ENCODE results near the gene SMIM31. TPM values are rescaled to one million over a fixed set of nuclear protein-coding genes. Genes with fewer than 3 reads are reported as not detected.

Gene SMIM31
- total RNA-seq, 3 donors from 2014 or later (not counting 1 experiment from before 2014, with no cell fraction given): not detected

DNA sequence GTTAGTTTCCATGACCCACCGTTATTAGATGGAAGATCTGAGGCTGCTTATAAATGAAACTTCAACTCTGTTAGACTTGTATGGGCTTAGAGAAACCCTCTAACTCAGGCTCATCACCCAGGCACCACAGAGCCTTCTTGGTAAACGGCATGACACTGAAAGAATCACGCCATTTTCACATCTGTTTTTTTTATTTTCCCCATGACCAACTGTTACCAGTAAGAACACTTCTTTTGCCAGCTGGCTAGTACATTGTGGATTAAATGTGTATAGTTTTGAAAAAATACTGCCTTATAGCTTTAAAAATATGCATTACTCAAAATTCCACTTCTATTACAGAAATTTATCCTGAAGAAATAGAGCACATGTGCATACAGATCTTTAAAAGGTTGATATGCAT is 75.0 kb downstream of the SMIM31 start:
- Histone ChIP-seq H3K9me3 (ENCODE audit: control insufficient read depth, insufficient read depth, low read length) (no peaks in the 10 kb centered on the region), H3K4me3 (ENCODE audit: low read length) (no peak overlapping the region), H3K27me3 (ENCODE audit: control insufficient read depth, insufficient read depth, low read length) (no peaks in the 10 kb centered on the region), H3K27ac (ENCODE audit: low read length) (no peak overlapping the region), H3K36me3 (ENCODE audit: control insufficient read depth, insufficient read depth, low read length) (no peaks in the 10 kb centered on the region), H3K4me1 (ENCODE audit: control insufficient read depth, insufficient read depth, low read length) (no peaks in the 10 kb centered on the region)
- Mint-ChIP-seq H3K4me1 (no peaks in the 10 kb centered on the region), H3K9me3 (peaks cover 0 to 2% of the 10 kb centered on the region in 2 donors), H3K27me3 (ENCODE audit: low read depth in 2 of 2) (no peaks in the 10 kb centered on the region), H3K27ac (no peak overlapping the region), H3K4me3 (no peak overlapping the region), H3K36me3 (no peaks in the 10 kb centered on the region)
- DNase-seq (no peak), ATAC-seq (no peak)
- TF ChIP-seq CTCF (IDR thresholded peaks at IDR 0.05): no peak
- intact Hi-C loops (cut with micrococcal nuclease): no loop called here
- WGBS (ENCODE audit: insufficient coverage): 97% methylated on average over 3 of the region's 3 CpGs

GRCh38 chr4:164846566-164846965 is 92.6 kb downstream of the SMIM31 start:
- Histone ChIP-seq H3K9me3 (ENCODE audit: control insufficient read depth, insufficient read depth, low read length) (no peaks in the 10 kb centered on the region), H3K27ac (ENCODE audit: low read length) (no peak overlapping the region), H3K27me3 (ENCODE audit: control insufficient read depth, insufficient read depth, low read length) (no peaks in the 10 kb centered on the region), H3K4me3 (ENCODE audit: low read length) (no peak overlapping the region), H3K36me3 (ENCODE audit: control insufficient read depth, insufficient read depth, low read length) (no peaks in the 10 kb centered on the region), H3K4me1 (ENCODE audit: control insufficient read depth, insufficient read depth, low read length) (no peaks in the 10 kb centered on the region)
- Mint-ChIP-seq H3K36me3 (no peaks in the 10 kb centered on the region), H3K27me3 (ENCODE audit: low read depth in 2 of 2) (no peaks in the 10 kb centered on the region), H3K27ac (no peak overlapping the region), H3K9me3 (peaks cover 0 to 2% of the 10 kb centered on the region in 2 donors), H3K4me1 (no peaks in the 10 kb centered on the region), H3K4me3 (no peak overlapping the region)
- ATAC-seq (no peak), DNase-seq (no peak)
- intact Hi-C loops (cut with micrococcal nuclease): no loop called here
- 85% methylated on average over 2 of the region's 4 CpGs for whole genome bisulfite sequencing (ENCODE audit: insufficient coverage)
- no peak for TF ChIP-seq CTCF (IDR thresholded peaks at IDR 0.05)

DNA sequence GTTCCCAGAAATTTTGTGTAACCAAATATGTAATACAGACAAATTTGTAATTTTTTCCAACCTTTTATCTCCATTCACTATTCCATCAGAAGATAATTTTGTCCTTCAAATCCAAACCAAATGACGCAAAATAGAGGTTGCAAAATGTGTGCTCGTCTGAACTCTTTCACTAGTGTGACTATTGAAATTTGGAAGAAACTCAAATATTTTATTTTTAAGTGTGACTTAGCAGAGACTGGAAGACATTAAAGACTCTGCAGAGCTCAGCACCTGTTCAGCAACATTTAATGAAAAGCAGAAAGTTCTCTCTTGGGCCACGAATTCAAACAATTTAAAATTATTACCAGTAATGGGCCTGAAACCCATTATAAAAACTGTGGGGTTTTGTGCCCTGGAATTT is 93.1 kb downstream of the SMIM31 start:
- 78% methylated on average over 3 of the region's 3 CpGs for WGBS (ENCODE audit: insufficient coverage)
- Histone ChIP-seq H3K9me3 (ENCODE audit: control insufficient read depth, insufficient read depth, low read length) (no peaks in the 10 kb centered on the region), H3K27ac (ENCODE audit: low read length) (no peak overlapping the region), H3K36me3 (ENCODE audit: control insufficient read depth, insufficient read depth, low read length) (no peaks in the 10 kb centered on the region), H3K4me3 (ENCODE audit: low read length) (no peak overlapping the region), H3K27me3 (ENCODE audit: control insufficient read depth, insufficient read depth, low read length) (no peaks in the 10 kb centered on the region), H3K4me1 (ENCODE audit: control insufficient read depth, insufficient read depth, low read length) (no peaks in the 10 kb centered on the region)
- intact Hi-C loops (cut with micrococcal nuclease): no loop called here
- no peaks in the 10 kb centered on the region for H3K36me3 Mint-ChIP-seq
- no peak for ATAC-seq
- H3K9me3 Mint-ChIP-seq: peaks cover 0 to 2% of the 10 kb centered on the region in 2 donors
- no peaks in the 10 kb centered on the region for H3K4me1 Mint-ChIP-seq
- H3K27ac Mint-ChIP-seq: no peak overlapping the region
- DNase-seq: no peak
- no peak overlapping the region for H3K4me3 Mint-ChIP-seq
- no peak for TF ChIP-seq CTCF (IDR thresholded peaks at IDR 0.05)
- H3K27me3 Mint-ChIP-seq (ENCODE audit: low read depth in 2 of 2): no peaks in the 10 kb centered on the region

- intact Hi-C loops (cut with micrococcal nuclease): no loop called here
- TF ChIP-seq CTCF (IDR thresholded peaks at IDR 0.05): no peak
- no peak overlapping the region for H3K4me3 Mint-ChIP-seq
Measured at GRCh38 chr4:164847967-164848649, 94.2 kb downstream of the SMIM31 start.

More at GRCh38 chr4:164847967-164848649, 94.2 kb downstream of the SMIM31 start:
- DNase-seq: no peak
- WGBS (ENCODE audit: insufficient coverage): 45% methylated on average over 2 of the region's 2 CpGs
- peaks cover 2% of the 10 kb centered on the region in 2 donors for H3K9me3 Mint-ChIP-seq
- H3K4me1 Mint-ChIP-seq: no peaks in the 10 kb centered on the region
- no peaks in the 10 kb centered on the region for H3K9me3 ChIP-seq (ENCODE audit: control insufficient read depth, insufficient read depth, low read length)
- no peaks in the 10 kb centered on the region for H3K27me3 ChIP-seq (ENCODE audit: control insufficient read depth, insufficient read depth, low read length)
- ATAC-seq: no peak
- H3K36me3 Mint-ChIP-seq: no peaks in the 10 kb centered on the region
- H3K4me3 ChIP-seq (ENCODE audit: low read length): no peak overlapping the region
- no peak overlapping the region for H3K27ac Mint-ChIP-seq
- no peaks in the 10 kb centered on the region for H3K36me3 ChIP-seq (ENCODE audit: control insufficient read depth, insufficient read depth, low read length)
- H3K27me3 Mint-ChIP-seq (ENCODE audit: low read depth in 2 of 2): no peaks in the 10 kb centered on the region
- no peak overlapping the region for H3K27ac ChIP-seq (ENCODE audit: low read length)
- H3K4me1 ChIP-seq (ENCODE audit: control insufficient read depth, insufficient read depth, low read length): no peaks in the 10 kb centered on the region
